Panc1 (cell line): Measurements from ENCODE around the gene LCN6.

Source experiments
- CTCF ChIP-seq: fragments of 450-650 bp; IDR thresholded peaks from 2 replicates; pipeline ENCODE4 v1.5.1; 2017; ENCODE audit warnings: mild to moderate bottlenecking
- POLR2AphosphoS5 ChIP-seq: IDR thresholded peaks from 2 replicates; pipeline ENCODE4 v1.6.1; 2012; ENCODE audit warnings: mild to moderate bottlenecking, low read depth, low read length, moderate library complexity
- SIN3A ChIP-seq: IDR thresholded peaks from 2 replicates; pipeline ENCODE4 v1.6.1; 2012; ENCODE audit warnings: low read depth, mild to moderate bottlenecking, low read length, moderate library complexity, borderline replicate concordance; ENCODE audit not compliant: insufficient read depth

- TF ChIP-seq CTCF: no peak
- TF ChIP-seq POLR2AphosphoS5: no peak
- no peak for TF ChIP-seq SIN3A
Measured at GRCh38 chr9:136793086-136793946, 45.0 kb upstream of the LCN6 start.
